HG02571 (cell line): ENCODE data around the gene STK38.

Source experiments
- ATAC-seq: cut with Tn5 transposase; IDR thresholded peaks from one replicate; pipeline ENCODE4 v1.9.1; 2021; ENCODE audit warnings: mild to moderate bottlenecking, moderate library complexity; ENCODE audit not compliant: unreplicated experiment

STK38 gene

DNA sequence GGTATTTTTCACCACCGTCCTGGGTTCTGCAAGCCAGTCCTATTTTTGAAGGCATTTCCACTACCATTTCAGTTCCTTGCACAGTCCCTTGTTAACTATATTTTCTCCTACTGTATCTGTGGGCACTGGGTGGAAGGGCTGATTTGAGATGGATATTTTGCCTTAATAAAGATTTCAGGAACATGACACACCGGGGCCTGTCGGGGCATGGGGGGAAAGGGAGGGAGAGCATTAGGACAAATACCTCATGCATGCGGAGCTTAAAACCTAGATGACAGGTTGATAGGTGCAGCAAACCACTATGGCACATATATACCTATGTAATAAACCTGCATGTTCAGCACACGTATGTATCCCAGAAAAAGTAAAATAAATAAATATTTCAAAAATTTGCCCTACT, 22.4 kb downstream of the STK38 start:
- ATAC-seq: no peak

DNA sequence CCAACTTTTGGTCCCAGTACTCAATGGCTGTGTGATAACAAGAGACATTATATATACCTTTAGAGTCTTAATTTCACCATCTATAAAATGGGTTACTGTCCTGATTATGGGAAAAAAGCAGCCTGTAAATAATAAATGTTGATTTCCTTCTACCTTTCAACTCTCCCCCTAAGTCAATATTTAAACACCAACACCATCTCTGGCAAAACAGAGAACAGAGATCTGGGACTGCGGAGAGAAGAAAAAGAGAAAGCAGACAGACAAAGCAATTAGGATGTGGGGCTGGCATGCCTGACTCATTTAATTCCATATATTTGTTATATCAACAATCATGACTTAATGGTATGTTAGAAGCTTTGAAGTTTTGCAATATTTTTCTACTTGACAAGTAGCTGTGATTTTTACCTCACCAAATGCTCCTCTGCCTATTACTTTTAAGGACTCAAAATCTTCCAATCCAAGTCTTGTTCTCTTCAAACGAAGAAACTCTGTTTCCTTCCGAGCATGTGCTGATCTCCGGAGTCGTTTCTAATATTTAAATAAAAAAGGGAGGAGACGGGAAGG, 23.3 kb downstream of the STK38 start:
- no peak for ATAC-seq

DNA sequence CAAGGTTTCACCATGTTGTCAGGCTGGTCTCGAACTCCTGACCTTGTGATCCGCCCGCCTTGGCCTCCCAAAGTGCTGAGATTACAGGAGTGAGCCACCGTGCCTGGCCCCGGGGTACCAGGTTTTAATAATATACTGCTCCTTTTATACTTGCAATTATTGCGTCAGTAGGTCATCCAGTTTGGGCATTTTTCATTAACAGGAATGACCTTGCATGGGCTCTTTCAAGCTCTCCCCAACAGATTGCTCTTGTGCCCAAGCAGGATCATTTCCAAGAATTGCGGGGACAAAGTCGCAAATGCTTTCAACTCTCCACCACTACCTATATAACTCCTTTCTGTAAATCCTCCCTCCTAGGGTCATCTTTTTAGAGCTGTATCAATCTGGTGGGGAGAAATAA, 23.8 kb downstream of the STK38 start:
- no peak for ATAC-seq

DNA sequence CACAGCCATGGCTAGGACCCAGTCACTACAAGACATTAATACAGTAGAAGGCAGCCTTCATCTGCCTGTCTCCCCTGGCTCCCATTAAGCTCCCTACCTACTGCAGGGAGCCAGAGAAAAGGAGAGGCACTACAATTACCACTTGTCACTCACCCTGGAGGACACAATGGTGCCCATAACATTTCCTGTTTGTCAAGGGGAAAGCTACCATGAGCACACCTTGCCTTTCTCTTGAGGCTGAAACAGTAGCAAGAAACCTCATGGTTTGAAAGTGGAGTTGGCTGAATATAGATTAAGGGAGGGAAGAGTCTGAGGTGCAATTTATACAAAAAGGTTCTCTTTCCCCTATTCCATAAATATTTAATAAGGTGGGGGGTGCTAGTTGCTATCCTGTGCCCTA, 27.9 kb downstream of the STK38 start:
- ATAC-seq: no peak

DNA sequence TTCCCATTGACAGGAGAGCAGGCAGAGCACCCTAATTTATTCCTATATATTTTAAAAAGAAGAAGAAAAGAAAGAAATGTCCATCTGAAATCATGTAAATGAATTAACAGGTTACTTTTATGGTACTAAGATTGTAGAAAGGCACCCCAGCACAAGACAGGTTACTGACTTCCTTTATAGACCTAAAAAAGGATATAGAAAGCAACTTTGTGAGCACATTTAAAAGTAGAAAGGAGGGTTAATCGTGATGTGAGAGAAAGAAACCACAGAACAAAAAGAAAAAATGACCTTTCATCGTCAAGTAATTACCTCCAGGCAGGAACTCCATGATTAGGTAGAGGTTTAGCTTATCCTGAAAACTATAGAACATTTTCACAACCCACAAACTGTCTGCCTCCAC, 29.9 kb downstream of the STK38 start:
- ATAC-seq: no peak

DNA sequence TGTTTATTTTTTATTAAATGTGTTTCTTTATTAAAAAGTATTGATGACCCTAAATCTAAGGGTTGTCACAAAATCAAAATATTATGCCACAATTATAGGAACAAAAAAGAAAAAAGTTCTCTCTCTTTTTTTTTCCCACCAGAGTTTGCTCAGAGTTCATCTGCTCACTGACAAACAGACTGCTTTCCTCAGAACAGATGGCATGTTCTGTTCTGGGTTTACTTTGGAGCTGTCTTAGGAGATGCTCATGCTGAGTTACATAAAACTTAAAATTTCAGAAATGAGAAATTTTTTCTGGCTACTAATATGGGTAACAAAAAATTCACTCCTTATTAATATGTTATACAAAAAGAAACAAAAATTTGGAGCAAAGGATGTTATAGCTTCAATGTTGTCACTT, 30.3 kb downstream of the STK38 start:
- no peak for ATAC-seq

DNA sequence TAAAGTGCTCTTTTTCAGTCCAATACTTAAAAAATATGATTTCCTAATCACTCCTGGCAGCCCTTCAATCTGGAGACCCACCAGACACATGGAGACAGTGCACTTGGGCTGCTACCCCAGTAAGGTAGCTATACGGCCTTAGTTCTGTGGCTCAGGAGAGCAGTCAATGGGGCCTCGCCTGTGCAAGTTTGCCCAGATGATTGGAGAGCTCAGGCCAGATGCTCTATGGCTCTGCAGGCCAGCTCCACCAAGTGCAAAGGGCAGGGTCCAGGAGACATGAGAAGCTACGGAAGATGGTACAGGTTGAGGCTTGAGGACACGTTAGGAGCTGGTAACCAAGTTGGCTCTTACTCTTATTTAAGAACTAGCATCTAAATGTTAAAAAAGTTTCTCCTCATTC, 30.7 kb downstream of the STK38 start:
- ATAC-seq: no peak

DNA sequence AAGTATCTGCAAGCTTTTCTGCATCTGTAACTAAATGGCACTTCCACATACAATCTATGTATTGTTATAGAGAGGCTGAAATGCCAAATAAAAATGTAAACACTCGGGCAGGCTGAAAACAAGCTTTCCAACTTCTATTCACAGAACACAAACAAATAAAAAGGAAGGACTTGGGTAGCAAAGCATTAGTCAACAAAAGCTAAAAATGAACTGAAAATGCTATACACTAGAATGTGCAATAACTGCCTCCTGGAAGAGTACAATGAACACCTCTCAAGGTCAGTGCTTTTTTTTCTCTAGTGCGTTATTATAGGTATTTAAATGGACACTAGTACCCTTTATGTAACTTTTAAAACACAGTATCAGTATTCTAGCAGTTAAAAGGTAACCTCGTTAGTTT, 31.4 kb downstream of the STK38 start:
- ATAC-seq: no peak

DNA sequence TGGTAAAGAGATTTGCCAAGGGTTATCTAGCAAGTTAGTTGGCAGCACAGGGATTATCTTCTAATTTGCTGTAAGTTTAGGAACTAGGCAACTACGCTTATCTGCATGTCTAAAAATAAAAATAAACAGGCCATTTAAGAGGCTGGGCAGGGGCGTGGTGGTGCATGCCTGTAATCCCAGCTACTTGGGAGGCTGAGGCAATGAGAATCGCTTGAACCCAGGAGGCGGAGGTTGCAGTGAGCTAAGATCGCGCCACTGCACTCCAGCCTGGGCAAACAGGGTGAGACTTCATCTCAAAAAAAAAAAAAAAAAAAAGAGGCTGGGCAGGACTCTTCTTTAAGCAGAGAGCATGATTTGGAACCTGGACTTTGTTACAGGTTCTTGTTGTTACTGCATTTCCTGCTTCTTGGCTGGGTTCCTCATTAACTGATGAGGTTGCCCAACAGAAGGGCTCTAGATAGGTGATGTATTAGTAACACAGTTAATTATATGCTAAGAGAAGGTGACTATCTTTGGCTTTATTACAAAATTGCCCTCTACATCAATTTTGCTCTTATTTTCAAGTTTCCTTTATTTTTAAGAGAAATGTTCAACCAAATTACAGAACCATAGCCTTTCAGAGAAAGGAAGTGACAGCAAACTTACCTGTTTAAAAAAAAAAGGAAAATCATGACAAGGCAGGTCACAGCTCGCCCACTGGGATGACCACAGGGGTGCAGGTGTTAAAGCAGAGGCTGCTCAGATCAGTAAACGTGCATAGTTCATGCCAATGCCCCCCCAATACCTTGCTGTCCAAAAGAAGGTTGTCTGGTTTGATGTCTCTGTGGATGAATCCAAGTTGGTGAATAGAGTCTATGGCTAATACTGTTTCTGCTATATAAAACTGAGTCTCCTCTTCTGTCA, 32.5 kb downstream of the STK38 start:
- ATAC-seq: no peak

DNA sequence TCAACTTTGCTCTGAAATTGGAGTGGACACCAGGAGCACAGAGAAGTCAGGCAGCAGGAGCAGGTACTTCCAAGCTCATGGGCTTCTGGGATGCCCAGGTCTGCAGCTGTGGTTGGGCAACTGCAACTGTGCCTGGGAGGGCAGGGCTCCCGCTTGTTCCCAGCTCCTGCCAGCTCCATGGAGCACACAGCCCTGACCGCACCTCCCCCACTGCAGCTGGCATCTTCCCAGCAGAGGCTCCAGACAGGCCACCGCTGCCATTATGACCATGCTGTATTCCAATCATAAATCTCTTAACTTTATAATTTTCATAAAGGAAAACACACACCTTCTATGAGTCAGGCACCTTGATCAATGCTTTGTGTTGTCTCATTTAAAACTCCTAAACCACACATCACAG, 36.9 kb downstream of the STK38 start:
- ATAC-seq: no peak

DNA sequence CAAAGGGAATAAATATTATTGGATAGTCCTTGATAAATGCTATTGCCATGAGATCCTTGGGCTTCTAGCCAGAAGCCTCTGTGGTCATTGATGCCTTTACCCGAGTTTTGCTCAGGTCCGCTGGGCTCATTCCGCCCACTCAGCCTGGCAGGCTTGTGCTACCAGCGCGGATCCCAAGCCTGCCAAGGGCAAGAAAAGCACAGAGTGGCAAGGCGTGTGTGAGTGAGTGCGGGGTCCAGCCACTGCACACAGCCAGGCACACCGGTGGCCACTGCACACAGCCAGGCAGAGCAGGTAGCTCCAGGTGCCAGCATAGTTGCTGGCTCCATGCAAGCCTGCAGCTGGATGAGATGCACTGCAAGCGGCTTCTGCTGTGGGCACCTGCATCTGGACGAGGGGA, 38.7 kb downstream of the STK38 start:
- no peak for ATAC-seq

DNA sequence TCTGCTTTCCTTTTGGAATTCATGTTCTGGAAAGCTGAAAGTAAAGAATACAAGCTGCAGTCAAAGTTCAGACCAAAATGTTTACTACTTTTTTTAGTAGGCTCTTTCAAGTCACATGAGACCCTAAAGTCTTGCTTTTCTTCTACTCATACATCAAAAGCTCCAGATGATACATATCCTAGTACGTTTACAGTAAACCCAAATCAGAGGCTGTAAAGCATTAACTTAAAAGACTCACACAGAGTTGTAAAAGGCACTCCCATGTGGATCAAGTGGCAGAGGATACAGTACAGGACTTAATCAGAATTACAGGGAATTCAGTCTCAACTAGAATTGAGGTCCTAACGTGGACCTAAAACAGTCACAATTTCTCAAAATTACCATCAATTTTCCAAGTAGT, 40.7 kb downstream of the STK38 start:
- no peak for ATAC-seq

DNA sequence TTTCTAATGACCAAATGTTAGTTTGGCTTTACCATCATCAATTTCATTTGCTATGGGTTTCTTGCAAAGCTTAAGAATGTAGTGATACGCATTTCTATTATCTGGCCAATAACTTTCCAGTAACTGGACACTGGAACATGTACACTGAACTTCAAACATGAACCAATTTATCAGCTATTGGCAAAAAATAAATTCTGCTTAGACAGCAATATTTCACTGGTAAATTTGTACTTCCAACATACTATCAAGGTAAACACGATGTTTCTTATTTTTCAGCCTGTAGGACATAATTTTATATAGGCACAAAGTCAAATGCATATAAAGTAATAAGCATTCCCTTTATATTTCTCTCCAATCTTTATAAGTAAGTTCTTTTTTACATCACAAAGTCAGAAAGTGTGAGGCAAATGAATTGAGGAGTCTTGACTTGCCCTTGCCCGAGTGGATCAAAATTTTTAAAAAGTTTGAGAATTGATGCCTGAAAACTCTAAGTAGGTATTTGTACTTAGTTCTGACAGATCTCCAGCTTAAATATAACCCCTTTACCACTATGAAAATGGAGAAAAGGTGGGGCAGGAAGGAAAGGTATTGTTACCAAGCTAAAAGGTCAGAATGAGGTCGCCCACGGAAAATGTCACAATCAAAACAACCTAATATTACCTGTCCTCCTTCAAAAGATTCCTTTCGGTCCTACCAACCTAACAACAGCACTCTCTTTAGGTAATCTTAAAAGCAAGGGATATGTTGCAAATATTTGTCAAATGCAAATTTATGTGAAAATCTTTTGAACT, 41.3 kb downstream of the STK38 start:
- no peak for ATAC-seq

DNA sequence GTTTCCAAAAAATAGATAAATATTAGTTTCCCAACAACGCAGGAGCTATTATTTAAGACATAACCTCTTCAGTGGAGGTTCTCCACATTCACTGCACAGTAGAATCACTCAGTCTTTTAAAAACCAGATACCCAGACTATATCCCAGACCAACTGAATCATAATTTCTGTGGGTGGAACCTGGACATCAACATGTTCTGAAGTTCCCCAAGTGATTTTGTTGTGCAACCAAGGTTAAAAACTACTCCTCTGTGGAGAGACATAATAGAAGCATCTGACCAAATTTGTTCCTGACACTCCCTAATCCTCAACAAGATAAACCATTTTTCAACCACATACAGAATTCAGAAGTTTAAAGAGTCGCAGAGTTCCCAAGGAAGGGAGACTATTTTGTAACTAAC, 42.3 kb downstream of the STK38 start:
- ATAC-seq: no peak

DNA sequence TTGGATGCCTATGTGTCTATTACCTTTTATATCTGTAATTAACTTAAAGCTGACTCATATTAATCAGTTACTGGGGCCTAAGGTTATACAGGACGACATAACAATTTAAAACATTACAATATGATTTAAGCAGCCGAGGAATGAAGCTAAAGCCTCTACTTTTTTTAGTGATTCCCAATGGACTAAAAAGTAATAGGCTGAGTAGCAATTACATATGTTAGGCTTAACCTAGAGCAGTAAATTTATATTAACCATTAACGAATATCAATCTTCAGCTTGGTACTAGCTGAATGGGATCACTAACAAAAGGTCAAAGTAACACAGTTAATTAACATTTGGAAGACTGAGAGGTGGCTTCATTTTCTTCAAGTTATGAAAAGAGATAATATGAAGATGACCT, 43.1 kb downstream of the STK38 start:
- ATAC-seq: no peak

DNA sequence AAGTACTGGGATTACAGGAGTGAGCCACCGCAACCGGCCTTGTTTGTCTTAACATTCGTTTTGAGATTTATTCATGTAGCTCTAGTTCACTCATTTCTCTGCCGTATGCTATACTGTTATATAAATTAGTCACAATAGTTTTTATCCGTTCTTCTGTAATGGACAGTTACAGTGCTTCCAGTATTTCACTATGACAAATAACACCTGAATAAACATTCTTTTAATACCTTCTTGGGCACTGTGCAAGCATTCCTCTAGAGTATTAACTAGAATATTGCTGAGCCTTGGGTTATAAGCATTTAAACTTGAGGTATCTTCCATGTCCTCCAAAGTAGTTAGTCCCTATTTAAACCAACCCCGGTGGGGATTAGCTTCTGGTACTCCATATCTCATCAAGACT, 45.6 kb downstream of the STK38 start:
- ATAC-seq: no peak

DNA sequence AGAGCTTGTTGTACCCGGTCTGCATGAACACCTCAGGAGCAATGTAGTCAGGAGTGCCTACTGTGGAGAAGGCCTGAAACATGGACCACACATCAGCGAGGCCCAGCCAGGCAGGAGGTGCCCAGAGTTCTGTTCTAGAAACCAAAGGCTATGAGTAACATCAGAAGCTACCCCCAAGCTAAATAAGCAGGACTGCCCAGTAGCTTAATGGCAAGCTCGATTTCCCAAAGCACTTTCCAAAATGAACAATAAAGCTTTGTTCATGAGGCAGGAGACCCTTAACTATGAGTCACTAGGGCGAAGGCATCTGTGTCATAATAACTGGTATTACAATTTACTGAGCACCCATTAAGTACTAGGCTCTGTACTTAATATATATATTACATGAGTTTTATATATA, 47.4 kb downstream of the STK38 start:
- ATAC-seq: no peak

DNA sequence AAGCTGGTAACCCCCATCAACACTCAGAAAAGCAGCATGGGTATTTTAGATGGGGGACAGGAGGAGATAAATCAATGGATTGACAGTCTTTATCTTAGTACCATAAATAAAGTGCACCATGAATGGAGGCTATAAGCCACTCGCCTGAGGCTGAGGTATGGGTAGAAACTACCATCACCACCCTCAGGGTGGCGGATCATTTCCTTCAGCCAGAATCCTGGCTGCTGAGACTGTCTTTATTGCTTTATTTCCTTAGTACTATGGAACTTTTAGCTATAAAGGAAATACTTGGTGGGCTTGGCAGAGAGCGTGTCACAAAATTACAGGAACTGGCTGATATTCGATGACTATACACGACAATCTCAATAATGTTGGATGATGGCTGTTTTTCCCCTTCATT, 52.2 kb downstream of the STK38 start:
- no peak for ATAC-seq

DNA sequence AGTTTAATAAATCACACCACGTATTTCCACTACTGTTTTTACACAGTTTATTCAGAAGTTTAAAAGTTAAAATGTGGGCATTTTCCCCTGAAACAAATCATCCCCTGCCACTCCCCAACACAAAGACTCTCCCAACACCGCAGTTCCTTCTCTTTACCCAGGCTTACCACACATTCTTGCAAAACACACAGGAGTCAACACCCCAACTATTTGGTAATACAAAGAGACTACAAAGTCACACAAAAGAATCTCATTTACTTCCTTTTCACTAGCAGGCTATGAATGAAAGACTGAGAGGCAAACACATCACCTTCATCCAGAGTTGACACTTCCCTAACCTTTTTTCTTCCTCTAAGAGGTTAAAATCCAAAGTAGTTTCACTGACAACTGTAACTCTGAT, 53.4 kb downstream of the STK38 start:
- no peak for ATAC-seq

DNA sequence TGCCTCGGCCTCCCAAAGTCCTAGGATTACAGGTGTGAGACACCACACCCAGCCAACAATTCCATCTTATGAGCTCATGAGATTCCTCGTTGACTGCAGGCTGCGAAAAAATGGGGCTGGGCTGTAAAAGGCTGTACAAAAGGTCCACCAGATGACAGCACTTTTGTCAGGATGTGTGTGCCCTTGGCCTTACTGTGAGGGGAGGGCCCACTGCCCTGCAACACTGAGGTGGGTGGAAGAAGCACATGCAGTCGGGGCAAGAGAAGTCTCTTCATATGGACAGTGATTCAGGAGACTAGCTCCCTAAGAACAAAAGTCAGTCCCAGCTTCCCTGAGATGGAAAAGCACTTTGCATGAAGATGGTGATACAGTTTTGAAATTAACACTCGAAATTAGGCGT, 54.0 kb downstream of the STK38 start:
- no peak for ATAC-seq

DNA sequence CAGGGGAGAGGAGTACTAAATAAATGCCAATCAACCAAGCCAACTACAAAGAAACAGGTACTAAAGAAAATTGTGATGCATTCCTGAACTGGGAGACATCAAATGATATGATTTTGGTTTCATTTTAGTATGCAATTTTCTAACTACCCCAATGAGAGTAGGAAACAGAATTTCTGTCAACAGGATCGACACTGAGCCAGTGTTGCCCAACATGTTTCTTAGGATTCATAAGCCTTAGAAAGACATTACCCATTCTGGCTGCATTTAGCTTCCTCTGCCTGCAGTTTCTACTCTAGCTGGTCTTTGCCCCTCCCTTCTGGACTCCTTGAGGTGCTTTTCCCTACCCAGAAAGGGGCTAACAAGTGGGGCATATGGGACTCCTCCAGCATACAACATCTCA, 54.7 kb downstream of the STK38 start:
- ATAC-seq: no peak

DNA sequence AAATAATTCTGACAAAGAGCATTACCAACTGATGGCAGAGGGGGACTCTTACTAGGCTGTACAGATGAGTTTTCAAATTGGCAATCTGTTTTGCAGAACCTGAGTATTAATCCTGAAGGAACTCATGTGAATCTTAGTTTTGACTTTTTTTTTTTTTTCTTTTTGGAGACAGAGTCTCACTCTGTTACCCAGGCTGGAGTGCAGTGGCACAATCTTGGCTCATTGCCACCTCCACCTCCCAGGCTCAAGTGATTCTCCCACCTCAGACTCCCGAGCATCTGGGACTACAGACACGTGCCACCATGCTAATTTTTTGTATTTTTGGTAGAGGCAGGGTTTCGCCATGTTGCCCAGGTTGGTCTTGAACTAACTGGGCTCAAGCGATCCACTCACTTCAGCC, 55.2 kb downstream of the STK38 start:
- ATAC-seq: no peak
